Glutamatergic neuron (in vitro differentiated cells): ENCODE results near the gene VPS39. TPM values are rescaled to one million over a fixed set of nuclear protein-coding genes. Genes with fewer than 3 reads are reported as not detected.

Source experiments
- DNase-seq: peaks from one replicate; pipeline ENCODE4 v3.0.0; 2022
- H3K27ac Mint-ChIP-seq: one replicate; pipeline ENCODE4 v1.8.0; 2020; ENCODE audit warnings: mild to moderate bottlenecking, mixed read lengths, inconsistent platforms; ENCODE audit not compliant: unreplicated experiment
- H3K27me3 Mint-ChIP-seq: one replicate; pipeline ENCODE4 v1.8.0; 2020; ENCODE audit warnings: mild to moderate bottlenecking, moderate library complexity, mixed read lengths, inconsistent platforms; ENCODE audit not compliant: unreplicated experiment
- H3K36me3 Mint-ChIP-seq: one replicate; pipeline ENCODE4 v1.8.0; 2020; ENCODE audit warnings: mild to moderate bottlenecking, mixed read lengths, inconsistent platforms; ENCODE audit not compliant: unreplicated experiment
- H3K4me1 Mint-ChIP-seq: one replicate; pipeline ENCODE4 v1.8.0; 2020; ENCODE audit warnings: mild to moderate bottlenecking, low read depth, mixed read lengths, inconsistent platforms; ENCODE audit not compliant: unreplicated experiment
- H3K4me3 Mint-ChIP-seq: one replicate; pipeline ENCODE4 v1.8.0; 2020; ENCODE audit warnings: mild to moderate bottlenecking, mixed read lengths, inconsistent platforms; ENCODE audit not compliant: unreplicated experiment
- H3K9me3 Mint-ChIP-seq: one replicate; pipeline ENCODE4 v1.8.0; 2020; ENCODE audit warnings: mild to moderate bottlenecking, moderate library complexity, mixed read lengths, inconsistent platforms; ENCODE audit not compliant: unreplicated experiment
- total RNA-seq: library from RNA; stranded (reverse); fragmentation: NEBNext Ultra II Directional; extraction: Animal tissue kit (Norgen Biotek cat#: 25700); gene quantifications from one replicate; pipeline ENCODE4 v1.2.1, GENCODE V29; 2021; ENCODE audit not compliant: unreplicated experiment
- TF ChIP-seq, protein P1 (sequence below): fragments of 200-600 bp; sonication (generic); IDR thresholded peaks from one replicate; pipeline ENCODE4 v1.5.0; 2021; ENCODE audit not compliant: partially characterized antibody, unreplicated experiment

Gene VPS39
- total RNA-seq, 1 donor from 2014 or later, result 94.4 TPM

DNA sequence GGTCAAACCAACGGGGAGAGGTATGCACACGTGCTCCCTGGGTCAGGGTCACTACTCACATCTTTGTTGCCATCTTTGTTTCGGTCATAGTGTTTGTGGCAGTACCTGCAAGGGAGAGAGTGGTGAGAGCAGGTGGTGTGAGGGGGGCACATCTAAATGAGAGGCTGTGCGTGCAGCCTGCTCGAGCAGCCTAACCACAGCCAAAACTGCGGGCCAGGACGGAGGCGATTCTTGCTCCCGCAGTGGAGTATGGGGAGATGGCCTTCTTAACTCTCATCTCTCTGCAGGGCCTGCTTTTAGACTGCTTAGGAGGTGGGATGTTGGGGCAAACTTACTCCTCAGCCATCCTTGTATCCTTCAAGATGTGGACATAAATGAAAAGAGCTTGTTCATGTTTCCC is 44.8 kb downstream of the VPS39 start:
- H3K36me3 Mint-ChIP-seq, result no peaks in the 10 kb centered on the region
- no peak overlapping the region for H3K4me3 Mint-ChIP-seq
- no peaks in the 10 kb centered on the region for H3K4me1 Mint-ChIP-seq
- H3K9me3 Mint-ChIP-seq, result no peaks in the 10 kb centered on the region
- peaks cover 2% of the 10 kb centered on the region for H3K27me3 Mint-ChIP-seq
- no peak overlapping the region for H3K27ac Mint-ChIP-seq
- TF ChIP-seq, protein P1, sequence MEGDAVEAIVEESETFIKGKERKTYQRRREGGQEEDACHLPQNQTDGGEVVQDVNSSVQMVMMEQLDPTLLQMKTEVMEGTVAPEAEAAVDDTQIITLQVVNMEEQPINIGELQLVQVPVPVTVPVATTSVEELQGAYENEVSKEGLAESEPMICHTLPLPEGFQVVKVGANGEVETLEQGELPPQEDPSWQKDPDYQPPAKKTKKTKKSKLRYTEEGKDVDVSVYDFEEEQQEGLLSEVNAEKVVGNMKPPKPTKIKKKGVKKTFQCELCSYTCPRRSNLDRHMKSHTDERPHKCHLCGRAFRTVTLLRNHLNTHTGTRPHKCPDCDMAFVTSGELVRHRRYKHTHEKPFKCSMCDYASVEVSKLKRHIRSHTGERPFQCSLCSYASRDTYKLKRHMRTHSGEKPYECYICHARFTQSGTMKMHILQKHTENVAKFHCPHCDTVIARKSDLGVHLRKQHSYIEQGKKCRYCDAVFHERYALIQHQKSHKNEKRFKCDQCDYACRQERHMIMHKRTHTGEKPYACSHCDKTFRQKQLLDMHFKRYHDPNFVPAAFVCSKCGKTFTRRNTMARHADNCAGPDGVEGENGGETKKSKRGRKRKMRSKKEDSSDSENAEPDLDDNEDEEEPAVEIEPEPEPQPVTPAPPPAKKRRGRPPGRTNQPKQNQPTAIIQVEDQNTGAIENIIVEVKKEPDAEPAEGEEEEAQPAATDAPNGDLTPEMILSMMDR, result no peak
- no peak for DNase-seq

GRCh38 chr15:42160136-42160535 is 48.0 kb downstream of the VPS39 start:
- no peak overlapping the region for H3K27ac Mint-ChIP-seq

DNA sequence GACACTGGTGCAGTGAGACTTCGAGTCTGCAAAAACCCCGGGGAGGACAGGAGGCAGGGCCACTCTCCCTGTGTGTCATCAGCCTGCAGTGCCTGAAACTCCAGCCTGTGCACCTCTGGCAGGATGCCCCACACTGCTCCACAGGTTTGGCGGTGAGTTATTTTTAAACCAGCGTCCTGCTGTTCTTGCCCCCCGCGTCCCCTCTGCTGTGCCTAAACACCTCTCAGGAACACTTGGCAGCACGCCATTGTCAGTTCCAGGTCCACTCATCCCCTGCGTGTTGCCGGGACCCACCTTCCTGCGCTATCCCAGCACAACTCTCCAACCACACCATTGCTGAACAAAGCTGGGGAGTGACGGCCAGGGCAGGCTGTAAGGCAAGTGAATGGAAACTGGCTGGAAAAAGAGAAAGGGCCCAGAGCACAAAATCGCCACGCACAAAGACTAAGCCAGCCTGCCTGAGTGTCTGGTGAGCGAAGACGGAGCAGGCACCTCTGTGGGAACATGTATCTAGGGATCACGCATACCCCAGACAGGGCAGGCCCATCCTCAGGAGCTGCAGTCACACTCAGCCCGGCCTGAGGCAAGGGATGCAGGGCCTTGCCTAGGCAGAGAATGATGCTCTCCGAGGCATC is 48.6 kb downstream of the VPS39 start:
- DNase-seq, result no peak

More at GRCh38 chr15:42160136-42160535, 48.0 kb downstream of the VPS39 start:
- H3K27me3 Mint-ChIP-seq, result peaks cover 2% of the 10 kb centered on the region
- H3K36me3 Mint-ChIP-seq, result no peaks in the 10 kb centered on the region
- TF ChIP-seq, protein P1, result no peak
- no peak for DNase-seq
- H3K4me1 Mint-ChIP-seq, result no peaks in the 10 kb centered on the region
- H3K4me3 Mint-ChIP-seq, result no peak overlapping the region
- peaks cover 3% of the 10 kb centered on the region for H3K9me3 Mint-ChIP-seq

DNA sequence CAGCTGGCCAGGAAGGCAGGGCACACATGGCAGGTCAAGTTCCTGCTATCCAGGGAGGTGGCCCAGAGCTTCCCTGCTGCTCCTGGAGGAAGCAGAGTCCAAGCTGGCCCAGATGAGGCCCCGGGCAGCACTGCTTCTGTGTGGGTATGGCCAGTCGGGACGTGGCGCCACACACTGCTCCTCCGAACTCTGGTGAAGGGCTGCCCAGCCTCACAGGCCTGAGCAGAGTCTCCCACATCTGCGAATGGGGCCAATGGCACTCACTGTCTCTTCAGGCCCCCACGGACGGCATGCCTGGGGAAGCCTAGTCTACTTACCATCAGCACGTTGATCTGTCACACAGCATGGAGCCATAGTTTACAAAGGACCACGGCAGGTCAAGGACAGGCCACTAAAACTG is 49.2 kb downstream of the VPS39 start:
- TF ChIP-seq, protein P1, result no peak
- Mint-ChIP-seq H3K4me1 (no peaks in the 10 kb centered on the region), H3K9me3 (peaks cover 3% of the 10 kb centered on the region), H3K27ac (no peak overlapping the region), H3K36me3 (no peaks in the 10 kb centered on the region), H3K4me3 (no peak overlapping the region), H3K27me3 (peaks cover 2% of the 10 kb centered on the region)
- DNase-seq, result no peak

More for the DNA sequence above, 48.6 kb downstream of the VPS39 start:
- no peaks in the 10 kb centered on the region for H3K36me3 Mint-ChIP-seq
- no peaks in the 10 kb centered on the region for H3K4me1 Mint-ChIP-seq
- H3K27ac Mint-ChIP-seq, result no peak overlapping the region
- peaks cover 3% of the 10 kb centered on the region for H3K9me3 Mint-ChIP-seq
- peaks cover 2% of the 10 kb centered on the region for H3K27me3 Mint-ChIP-seq
- TF ChIP-seq, protein P1, result no peak
- H3K4me3 Mint-ChIP-seq, result no peak overlapping the region

DNA sequence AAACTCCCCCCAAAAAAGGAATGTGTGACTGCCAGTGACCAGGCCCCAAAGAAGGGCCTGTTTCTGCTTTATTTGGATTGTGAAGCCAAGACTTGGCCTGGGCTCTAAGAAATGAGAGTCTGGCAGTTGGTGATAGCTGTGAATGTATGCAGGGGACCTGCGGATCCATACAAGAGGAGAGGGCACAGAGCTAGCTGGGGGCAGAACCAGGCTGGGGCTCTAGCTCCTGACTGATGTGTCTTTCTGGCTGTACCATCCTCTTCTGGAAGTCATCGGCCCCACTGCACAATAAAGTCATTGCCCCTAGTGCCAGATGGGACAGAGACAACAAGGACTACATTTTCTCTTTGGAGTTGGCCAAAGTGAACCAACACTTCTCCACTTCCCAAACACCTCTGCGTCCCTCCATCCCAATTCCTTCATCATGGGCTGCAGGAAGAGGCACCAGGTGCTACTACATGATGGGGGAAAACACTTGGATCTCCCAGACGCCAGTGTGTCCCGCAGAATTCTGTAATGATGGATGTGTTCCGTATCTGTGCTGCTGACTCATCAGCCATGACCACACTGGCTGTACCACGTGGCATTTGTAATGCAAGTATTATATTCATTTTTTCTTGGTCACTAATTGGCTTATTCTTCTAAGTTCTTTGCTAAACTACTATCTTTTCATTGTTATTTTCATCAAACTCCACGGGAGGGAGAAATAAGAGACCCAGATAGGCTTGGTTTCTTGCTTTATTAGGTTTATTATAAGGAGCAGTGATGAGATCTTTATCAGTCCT is 49.9 kb downstream of the VPS39 start:
- H3K4me3 Mint-ChIP-seq, result no peak overlapping the region
- H3K4me1 Mint-ChIP-seq, result no peaks in the 10 kb centered on the region
- TF ChIP-seq, protein P1, result no peak
- DNase-seq, result no peak
- H3K27ac Mint-ChIP-seq, result no peak overlapping the region
- H3K9me3 Mint-ChIP-seq, result peaks cover 3% of the 10 kb centered on the region
- H3K36me3 Mint-ChIP-seq, result no peaks in the 10 kb centered on the region
- H3K27me3 Mint-ChIP-seq, result peaks cover 2% of the 10 kb centered on the region
